Stomach (tissue), 4 donors: ENCODE data around the gene TMBIM4.

Source experiments
- POLR2A ChIP-seq, 4 donors: fragments of 450-650 bp; IDR thresholded peaks; one replicate each; pipeline ENCODE4 v1.6.1; 2016; ENCODE audit warnings: antibody characterized with exemption in 4 of 4, control low read depth in 2 of 4, mild to moderate bottlenecking in 1 of 4, moderate library complexity in 1 of 4
- TF ChIP-seq, protein P1 (sequence below), 7 experiments: fragments of 450-650 bp in 4 of 7; fragments of 200-600 bp in 3 of 7; sonication (generic) in 3 of 7; IDR thresholded peaks; one replicate each; pipeline ENCODE4 v1.5.1; 2016 to 2019; ENCODE audit warnings: antibody characterized with exemption in 7 of 7, control low read depth in 2 of 7, mild to moderate bottlenecking in 1 of 7

DNA sequence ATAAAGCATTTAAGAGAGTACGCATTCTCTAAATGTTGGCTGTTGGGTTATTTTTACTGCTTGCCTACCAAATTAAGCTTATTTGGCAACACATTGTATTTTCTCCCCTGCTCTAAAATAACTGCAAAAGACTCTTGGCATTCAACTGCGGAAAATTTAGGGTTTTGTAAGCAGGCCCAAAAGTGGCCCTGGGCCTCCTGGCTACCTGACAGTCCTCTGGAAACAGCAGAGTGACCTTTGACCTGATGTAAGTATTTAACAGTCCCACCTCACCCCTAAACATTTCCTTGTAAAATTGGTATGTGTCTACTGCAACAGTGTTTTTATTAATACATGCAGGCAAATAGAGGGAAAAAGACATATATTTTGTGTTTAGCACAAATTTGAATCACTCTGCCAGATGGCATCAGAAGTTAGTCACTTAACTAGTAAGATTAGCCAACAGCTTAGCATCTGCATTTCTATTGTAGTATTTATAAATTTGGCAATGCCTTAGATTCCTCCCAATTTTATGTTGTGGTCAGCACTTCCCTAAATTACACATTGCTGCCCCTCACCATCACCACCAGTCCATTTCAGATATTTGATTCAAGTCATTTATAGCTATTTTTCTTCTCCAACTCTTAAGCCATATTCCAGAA lies 50.4 kb downstream of the TMBIM4 start:
- no peak for TF ChIP-seq POLR2A (IDR thresholded peaks at IDR 0.05)
- TF ChIP-seq, protein P1, sequence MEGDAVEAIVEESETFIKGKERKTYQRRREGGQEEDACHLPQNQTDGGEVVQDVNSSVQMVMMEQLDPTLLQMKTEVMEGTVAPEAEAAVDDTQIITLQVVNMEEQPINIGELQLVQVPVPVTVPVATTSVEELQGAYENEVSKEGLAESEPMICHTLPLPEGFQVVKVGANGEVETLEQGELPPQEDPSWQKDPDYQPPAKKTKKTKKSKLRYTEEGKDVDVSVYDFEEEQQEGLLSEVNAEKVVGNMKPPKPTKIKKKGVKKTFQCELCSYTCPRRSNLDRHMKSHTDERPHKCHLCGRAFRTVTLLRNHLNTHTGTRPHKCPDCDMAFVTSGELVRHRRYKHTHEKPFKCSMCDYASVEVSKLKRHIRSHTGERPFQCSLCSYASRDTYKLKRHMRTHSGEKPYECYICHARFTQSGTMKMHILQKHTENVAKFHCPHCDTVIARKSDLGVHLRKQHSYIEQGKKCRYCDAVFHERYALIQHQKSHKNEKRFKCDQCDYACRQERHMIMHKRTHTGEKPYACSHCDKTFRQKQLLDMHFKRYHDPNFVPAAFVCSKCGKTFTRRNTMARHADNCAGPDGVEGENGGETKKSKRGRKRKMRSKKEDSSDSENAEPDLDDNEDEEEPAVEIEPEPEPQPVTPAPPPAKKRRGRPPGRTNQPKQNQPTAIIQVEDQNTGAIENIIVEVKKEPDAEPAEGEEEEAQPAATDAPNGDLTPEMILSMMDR (IDR thresholded peaks at IDR 0.05), result no peak
